Measurements from ENCODE around the gene MAPRE3.

GRCh38 chr2:26977012-26977411 lies 6.6 kb downstream of the MAPRE3 start:
- TF ChIP-seq EZH2 (IDR thresholded peaks at IDR 0.05; ENCODE audit: insufficient read depth, poor library complexity, severe bottlenecking), result no peak
- no peak for TF ChIP-seq EZH2phosphoT487 (IDR thresholded peaks at IDR 0.05; ENCODE audit: insufficient read depth, low read depth)
